SK-N-SH treated with all-trans-retinoic acid at 6 μM for 48 hours (cell line): Measurements from ENCODE around the gene NEURL1.

ENCODE experiments used
- PPARA ChIP-seq: fragments of 250-450 bp; sonication (Bioruptor Pico); IDR thresholded peaks from 2 replicates; pipeline ENCODE4 v1.5.0; 2020; ENCODE audit warnings: mild to moderate bottlenecking, borderline replicate concordance
- TCF4 ChIP-seq: fragments of 250-450 bp; sonication (Bioruptor Pico); IDR thresholded peaks from 2 replicates; pipeline ENCODE4 v1.8.0; 2021; ENCODE audit warnings: mild to moderate bottlenecking, moderate library complexity, borderline replicate concordance
- TOX ChIP-seq: fragments of 250-450 bp; sonication (Bioruptor Pico); IDR thresholded peaks from 2 replicates; pipeline ENCODE4 v1.8.0; 2021; ENCODE audit warnings: mild to moderate bottlenecking, moderate library complexity, borderline replicate concordance
- ZC3H10 ChIP-seq: fragments of 250-450 bp; sonication (Bioruptor Pico); IDR thresholded peaks from 2 replicates; pipeline ENCODE4 v1.5.1; 2021; ENCODE audit warnings: mild to moderate bottlenecking, moderate library complexity
- ZFP3 ChIP-seq: fragments of 250-450 bp; sonication (Bioruptor Pico); IDR thresholded peaks from 2 replicates; pipeline ENCODE4 v1.5.0; 2020; ENCODE audit warnings: mild to moderate bottlenecking, moderate library complexity
- ZFP30 ChIP-seq: fragments of 450-650 bp; formaldehyde crosslinking; IDR thresholded peaks from 2 replicates; pipeline ENCODE4 v1.5.0; 2022; ENCODE audit warnings: mild to moderate bottlenecking, moderate library complexity
- ZNF565 ChIP-seq: fragments of 450-650 bp; formaldehyde crosslinking; conservative IDR thresholded peaks from 2 replicates; pipeline ENCODE4 v1.5.0; 2020; ENCODE audit warnings: low read depth, mild to moderate bottlenecking, moderate library complexity
- ZNF70 ChIP-seq: fragments of 450-650 bp; formaldehyde crosslinking; IDR thresholded peaks from 2 replicates; pipeline ENCODE4 v1.5.0; 2020; ENCODE audit warnings: mild to moderate bottlenecking, moderate library complexity
- TF ChIP-seq, protein P1 (sequence below): fragments of 250-450 bp; sonication (Bioruptor Pico); IDR thresholded peaks from 2 replicates; pipeline ENCODE4 v1.8.0; 2020; ENCODE audit warnings: mild to moderate bottlenecking, moderate library complexity, borderline replicate concordance
- TF ChIP-seq, protein P2 (sequence below): fragments of 250-450 bp; sonication (Bioruptor Pico); IDR thresholded peaks from 2 replicates; pipeline ENCODE4 v1.8.0; 2021; ENCODE audit warnings: low read depth, mild to moderate bottlenecking, moderate library complexity, borderline replicate concordance
- TF ChIP-seq, protein P3 (sequence below): fragments of 250-450 bp; sonication (Bioruptor Pico); IDR thresholded peaks from 2 replicates; pipeline ENCODE4 v1.5.0; 2020; ENCODE audit warnings: mild to moderate bottlenecking, moderate library complexity
- TF ChIP-seq, protein P4 (sequence below): fragments of 250-450 bp; sonication (Bioruptor Pico); IDR thresholded peaks from 2 replicates; pipeline ENCODE4 v1.5.1; 2020; ENCODE audit warnings: low read depth, mild to moderate bottlenecking, moderate library complexity

DNA sequence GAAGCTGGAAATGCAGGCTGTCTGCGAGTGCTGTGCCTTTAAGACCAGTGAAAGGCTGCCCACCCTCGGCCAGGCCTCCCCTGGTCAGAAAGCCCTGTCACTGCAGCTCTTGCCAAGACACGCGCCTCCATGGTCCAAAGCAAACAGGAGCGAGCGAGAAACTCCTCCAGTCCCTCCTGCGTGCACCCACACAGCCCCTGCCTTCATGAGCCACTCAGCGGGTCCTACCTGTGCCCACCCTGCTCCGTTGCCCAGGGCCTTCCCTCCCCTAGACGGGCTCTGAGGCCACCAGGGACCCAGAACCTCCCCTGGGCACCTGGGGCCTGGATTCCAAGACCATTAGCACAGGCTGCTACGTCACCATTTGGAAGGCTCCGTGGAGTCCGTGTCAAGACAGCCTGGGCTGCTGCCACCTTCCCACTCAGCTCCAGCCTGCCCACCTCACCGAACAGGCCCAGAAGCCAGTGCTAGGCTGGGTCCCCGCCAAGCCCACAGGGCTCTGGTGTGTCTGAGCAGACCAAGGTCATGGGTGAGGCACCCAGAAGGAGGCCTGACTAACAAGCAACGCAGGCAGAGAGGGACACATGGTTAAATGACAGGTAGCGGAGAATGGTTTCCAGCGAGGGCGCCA lies 144.5 kb downstream of the NEURL1 start:
- TF ChIP-seq, protein P1, sequence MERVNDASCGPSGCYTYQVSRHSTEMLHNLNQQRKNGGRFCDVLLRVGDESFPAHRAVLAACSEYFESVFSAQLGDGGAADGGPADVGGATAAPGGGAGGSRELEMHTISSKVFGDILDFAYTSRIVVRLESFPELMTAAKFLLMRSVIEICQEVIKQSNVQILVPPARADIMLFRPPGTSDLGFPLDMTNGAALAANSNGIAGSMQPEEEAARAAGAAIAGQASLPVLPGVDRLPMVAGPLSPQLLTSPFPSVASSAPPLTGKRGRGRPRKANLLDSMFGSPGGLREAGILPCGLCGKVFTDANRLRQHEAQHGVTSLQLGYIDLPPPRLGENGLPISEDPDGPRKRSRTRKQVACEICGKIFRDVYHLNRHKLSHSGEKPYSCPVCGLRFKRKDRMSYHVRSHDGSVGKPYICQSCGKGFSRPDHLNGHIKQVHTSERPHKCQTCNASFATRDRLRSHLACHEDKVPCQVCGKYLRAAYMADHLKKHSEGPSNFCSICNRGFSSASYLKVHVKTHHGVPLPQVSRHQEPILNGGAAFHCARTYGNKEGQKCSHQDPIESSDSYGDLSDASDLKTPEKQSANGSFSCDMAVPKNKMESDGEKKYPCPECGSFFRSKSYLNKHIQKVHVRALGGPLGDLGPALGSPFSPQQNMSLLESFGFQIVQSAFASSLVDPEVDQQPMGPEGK (CRISPR knock-in tag): no peak
- TF ChIP-seq ZNF565 (no peak), ZC3H10 (CRISPR knock-in tag) (no peak), PPARA (no peak), ZNF70 (no peak), ZFP3 (no peak), TOX (CRISPR knock-in tag) (no peak), ZFP30 (no peak), TCF4 (CRISPR knock-in tag) (no peak)
- TF ChIP-seq, protein P2, sequence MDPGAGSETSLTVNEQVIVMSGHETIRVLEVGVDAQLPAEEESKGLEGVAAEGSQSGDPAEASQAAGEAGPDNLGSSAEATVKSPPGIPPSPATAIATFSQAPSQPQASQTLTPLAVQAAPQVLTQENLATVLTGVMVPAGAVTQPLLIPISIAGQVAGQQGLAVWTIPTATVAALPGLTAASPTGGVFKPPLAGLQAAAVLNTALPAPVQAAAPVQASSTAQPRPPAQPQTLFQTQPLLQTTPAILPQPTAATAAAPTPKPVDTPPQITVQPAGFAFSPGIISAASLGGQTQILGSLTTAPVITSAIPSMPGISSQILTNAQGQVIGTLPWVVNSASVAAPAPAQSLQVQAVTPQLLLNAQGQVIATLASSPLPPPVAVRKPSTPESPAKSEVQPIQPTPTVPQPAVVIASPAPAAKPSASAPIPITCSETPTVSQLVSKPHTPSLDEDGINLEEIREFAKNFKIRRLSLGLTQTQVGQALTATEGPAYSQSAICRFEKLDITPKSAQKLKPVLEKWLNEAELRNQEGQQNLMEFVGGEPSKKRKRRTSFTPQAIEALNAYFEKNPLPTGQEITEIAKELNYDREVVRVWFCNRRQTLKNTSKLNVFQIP (CRISPR knock-in tag): no peak
- TF ChIP-seq, protein P3, sequence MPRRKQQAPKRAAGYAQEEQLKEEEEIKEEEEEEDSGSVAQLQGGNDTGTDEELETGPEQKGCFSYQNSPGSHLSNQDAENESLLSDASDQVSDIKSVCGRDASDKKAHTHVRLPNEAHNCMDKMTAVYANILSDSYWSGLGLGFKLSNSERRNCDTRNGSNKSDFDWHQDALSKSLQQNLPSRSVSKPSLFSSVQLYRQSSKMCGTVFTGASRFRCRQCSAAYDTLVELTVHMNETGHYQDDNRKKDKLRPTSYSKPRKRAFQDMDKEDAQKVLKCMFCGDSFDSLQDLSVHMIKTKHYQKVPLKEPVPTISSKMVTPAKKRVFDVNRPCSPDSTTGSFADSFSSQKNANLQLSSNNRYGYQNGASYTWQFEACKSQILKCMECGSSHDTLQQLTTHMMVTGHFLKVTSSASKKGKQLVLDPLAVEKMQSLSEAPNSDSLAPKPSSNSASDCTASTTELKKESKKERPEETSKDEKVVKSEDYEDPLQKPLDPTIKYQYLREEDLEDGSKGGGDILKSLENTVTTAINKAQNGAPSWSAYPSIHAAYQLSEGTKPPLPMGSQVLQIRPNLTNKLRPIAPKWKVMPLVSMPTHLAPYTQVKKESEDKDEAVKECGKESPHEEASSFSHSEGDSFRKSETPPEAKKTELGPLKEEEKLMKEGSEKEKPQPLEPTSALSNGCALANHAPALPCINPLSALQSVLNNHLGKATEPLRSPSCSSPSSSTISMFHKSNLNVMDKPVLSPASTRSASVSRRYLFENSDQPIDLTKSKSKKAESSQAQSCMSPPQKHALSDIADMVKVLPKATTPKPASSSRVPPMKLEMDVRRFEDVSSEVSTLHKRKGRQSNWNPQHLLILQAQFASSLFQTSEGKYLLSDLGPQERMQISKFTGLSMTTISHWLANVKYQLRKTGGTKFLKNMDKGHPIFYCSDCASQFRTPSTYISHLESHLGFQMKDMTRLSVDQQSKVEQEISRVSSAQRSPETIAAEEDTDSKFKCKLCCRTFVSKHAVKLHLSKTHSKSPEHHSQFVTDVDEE (CRISPR knock-in tag): no peak
- TF ChIP-seq, protein P4, sequence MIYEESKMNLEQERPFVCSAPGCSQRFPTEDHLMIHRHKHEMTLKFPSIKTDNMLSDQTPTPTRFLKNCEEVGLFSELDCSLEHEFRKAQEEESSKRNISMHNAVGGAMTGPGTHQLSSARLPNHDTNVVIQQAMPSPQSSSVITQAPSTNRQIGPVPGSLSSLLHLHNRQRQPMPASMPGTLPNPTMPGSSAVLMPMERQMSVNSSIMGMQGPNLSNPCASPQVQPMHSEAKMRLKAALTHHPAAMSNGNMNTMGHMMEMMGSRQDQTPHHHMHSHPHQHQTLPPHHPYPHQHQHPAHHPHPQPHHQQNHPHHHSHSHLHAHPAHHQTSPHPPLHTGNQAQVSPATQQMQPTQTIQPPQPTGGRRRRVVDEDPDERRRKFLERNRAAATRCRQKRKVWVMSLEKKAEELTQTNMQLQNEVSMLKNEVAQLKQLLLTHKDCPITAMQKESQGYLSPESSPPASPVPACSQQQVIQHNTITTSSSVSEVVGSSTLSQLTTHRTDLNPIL (CRISPR knock-in tag): no peak
